Activated B cell treated with CpG ODN at 0.5 μM for 24 hours (primary cell): ENCODE data around the gene DDX24. TPM values are rescaled to one million over a fixed set of nuclear protein-coding genes. Genes with fewer than 3 reads are reported as not detected.

Source experiments
- ATAC-seq: fragments of 200-7000 bp; cut with Tn5 transposase; one replicate; pipeline ENCODE4 v1.10.0; 2021; ENCODE audit warnings: low read depth, mild to moderate bottlenecking, moderate library complexity
- CTCF ChIA-PET: fragments of 350-600 bp; sonication (Branson Sonifier 250); formaldehyde crosslinking; loops from one replicate; lab custom pipeline; 2021; ENCODE audit warnings: antibody characterized with exemption; lab: Charles Lee
- POLR2A ChIA-PET: fragments of 350-600 bp; sonication (Branson Sonifier 250); formaldehyde crosslinking; loops from one replicate; lab custom pipeline; 2021; ENCODE audit warnings: antibody characterized with exemption; lab: Charles Lee
- DNase-seq: peaks from one replicate; pipeline ENCODE4 v3.0.0; 2022
- H3K27ac Mint-ChIP-seq: one replicate; pipeline ENCODE4 v1.8.0; 2020; ENCODE audit warnings: mixed read lengths
- H3K27me3 Mint-ChIP-seq: one replicate; pipeline ENCODE4 v1.8.0; 2021; ENCODE audit warnings: mixed read lengths
- H3K36me3 Mint-ChIP-seq: one replicate; pipeline ENCODE4 v1.8.0; 2021; ENCODE audit warnings: low read depth, mixed read lengths
- H3K4me1 Mint-ChIP-seq: one replicate; pipeline ENCODE4 v1.8.0; 2021; ENCODE audit warnings: mixed read lengths
- H3K4me3 Mint-ChIP-seq: one replicate; pipeline ENCODE4 v1.8.0; 2020; ENCODE audit warnings: mild to moderate bottlenecking, mixed read lengths
- H3K9me3 Mint-ChIP-seq: one replicate; pipeline ENCODE4 v1.8.0; 2020; ENCODE audit warnings: mixed read lengths
- intact Hi-C: fragments of 100-400 bp; cut with micrococcal nuclease; formaldehyde crosslinking; loops from one replicate; pipeline ENCODE4 v1.15.1; 2024
- total RNA-seq: library from RNA; stranded (reverse); gene quantifications from 2 replicates; pipeline ENCODE4 v1.2.3, GENCODE V29; 2022
- TF ChIP-seq, protein P1 (sequence below): fragments of 200-600 bp; IDR thresholded peaks from one replicate; pipeline ENCODE4 v1.8.0; 2022; ENCODE audit warnings: antibody characterized with exemption, mild to moderate bottlenecking

Gene DDX24
- total RNA-seq, 1 donor from 2014 or later = 169 TPM

- no peak overlapping the region for H3K27ac Mint-ChIP-seq
- H3K4me3 Mint-ChIP-seq = no peak overlapping the region
- ChIA-PET CTCF (interaction anchor here (2.0 kb wide), 1 partner anchor 18 kb away, joined by 4 read pairs; no protein-coding TSS in a partner anchor), POLR2A (no interaction called here)
- intact Hi-C loops = no loop called here
- peaks cover 12% of the 10 kb centered on the region for H3K9me3 Mint-ChIP-seq
- no peaks in the 10 kb centered on the region for H3K36me3 Mint-ChIP-seq
- no peak for ATAC-seq
- H3K4me1 Mint-ChIP-seq = no peaks in the 10 kb centered on the region
- DNase-seq = no peak
- TF ChIP-seq, protein P1, sequence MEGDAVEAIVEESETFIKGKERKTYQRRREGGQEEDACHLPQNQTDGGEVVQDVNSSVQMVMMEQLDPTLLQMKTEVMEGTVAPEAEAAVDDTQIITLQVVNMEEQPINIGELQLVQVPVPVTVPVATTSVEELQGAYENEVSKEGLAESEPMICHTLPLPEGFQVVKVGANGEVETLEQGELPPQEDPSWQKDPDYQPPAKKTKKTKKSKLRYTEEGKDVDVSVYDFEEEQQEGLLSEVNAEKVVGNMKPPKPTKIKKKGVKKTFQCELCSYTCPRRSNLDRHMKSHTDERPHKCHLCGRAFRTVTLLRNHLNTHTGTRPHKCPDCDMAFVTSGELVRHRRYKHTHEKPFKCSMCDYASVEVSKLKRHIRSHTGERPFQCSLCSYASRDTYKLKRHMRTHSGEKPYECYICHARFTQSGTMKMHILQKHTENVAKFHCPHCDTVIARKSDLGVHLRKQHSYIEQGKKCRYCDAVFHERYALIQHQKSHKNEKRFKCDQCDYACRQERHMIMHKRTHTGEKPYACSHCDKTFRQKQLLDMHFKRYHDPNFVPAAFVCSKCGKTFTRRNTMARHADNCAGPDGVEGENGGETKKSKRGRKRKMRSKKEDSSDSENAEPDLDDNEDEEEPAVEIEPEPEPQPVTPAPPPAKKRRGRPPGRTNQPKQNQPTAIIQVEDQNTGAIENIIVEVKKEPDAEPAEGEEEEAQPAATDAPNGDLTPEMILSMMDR = no peak
- H3K27me3 Mint-ChIP-seq = peaks cover 41% of the 10 kb centered on the region
These were observed 38.1 kb upstream of the DDX24 start for GRCh38 chr14:94119071-94119470.

DNA sequence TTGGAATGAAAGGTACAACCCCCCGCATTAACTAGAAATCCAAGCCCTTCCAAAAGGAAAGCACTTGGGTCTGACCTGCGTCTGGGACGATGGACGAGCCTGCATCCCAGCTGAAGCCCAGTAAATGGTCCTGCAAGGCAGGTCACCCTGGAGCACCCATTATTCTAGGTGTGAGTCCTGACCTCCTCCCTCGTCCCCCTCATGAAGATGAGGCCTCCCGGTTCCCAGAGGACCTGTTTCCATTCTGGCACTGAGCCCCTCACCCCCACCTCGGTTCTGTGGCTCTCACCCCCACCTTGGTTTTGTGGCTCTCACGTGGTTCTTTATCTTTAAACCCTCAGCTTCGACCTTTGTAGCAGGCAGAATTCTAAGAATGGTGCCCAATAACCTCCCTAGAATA lies 36.9 kb upstream of the DDX24 start:
- Mint-ChIP-seq H3K4me1 (no peaks in the 10 kb centered on the region), H3K27me3 (peaks cover 42% of the 10 kb centered on the region), H3K27ac (no peak overlapping the region), H3K36me3 (no peaks in the 10 kb centered on the region), H3K9me3 (peaks cover 12% of the 10 kb centered on the region), H3K4me3 (no peak overlapping the region)
- ATAC-seq (no peak), DNase-seq (no peak)
- ChIA-PET POLR2A (no interaction called here), CTCF (interaction anchor here (2.0 kb wide), 1 partner anchor 19 kb away, joined by 4 read pairs; no protein-coding TSS in a partner anchor)
- intact Hi-C loops = no loop called here
- TF ChIP-seq, protein P1 = no peak

- Mint-ChIP-seq H3K4me3 (no peak overlapping the region), H3K4me1 (no peaks in the 10 kb centered on the region), H3K27me3 (peaks cover 40% of the 10 kb centered on the region), H3K36me3 (no peaks in the 10 kb centered on the region), H3K9me3 (peaks cover 11% of the 10 kb centered on the region), H3K27ac (no peak overlapping the region)
- ATAC-seq (no peak), DNase-seq (no peak)
- POLR2A ChIA-PET = no interaction called here
- CTCF ChIA-PET = no interaction called here
- intact Hi-C loops = no loop called here
- TF ChIP-seq, protein P1 = no peak
These were observed 35.7 kb upstream of the DDX24 start for GRCh38 chr14:94116701-94117100.

DNA sequence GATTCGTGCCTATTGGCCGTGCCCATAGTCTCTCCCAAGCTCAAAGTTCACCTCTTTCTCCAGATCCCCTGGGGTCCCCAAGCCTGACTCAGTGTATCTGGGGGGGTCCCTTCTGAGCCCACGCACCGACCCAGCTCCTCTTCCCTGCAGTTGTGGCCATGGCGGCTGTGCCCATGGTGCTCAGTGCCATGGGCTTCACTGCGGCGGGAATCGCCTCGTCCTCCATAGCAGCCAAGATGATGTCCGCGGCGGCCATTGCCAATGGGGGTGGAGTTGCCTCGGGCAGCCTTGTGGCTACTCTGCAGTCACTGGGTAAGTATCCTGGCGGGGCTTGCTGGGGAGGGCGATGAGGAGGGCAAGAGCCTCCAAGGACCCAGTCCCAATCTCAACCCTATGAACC lies 34.6 kb upstream of the DDX24 start:
- H3K27ac Mint-ChIP-seq = no peak overlapping the region
- H3K36me3 Mint-ChIP-seq = no peaks in the 10 kb centered on the region
- H3K9me3 Mint-ChIP-seq = peaks cover 4% of the 10 kb centered on the region
- TF ChIP-seq, protein P1 = no peak
- DNase-seq (no peak), ATAC-seq (no peak)
- no peak overlapping the region for H3K4me3 Mint-ChIP-seq
- ChIA-PET POLR2A (no interaction called here), CTCF (no interaction called here)
- H3K27me3 Mint-ChIP-seq = peaks cover 36% of the 10 kb centered on the region
- no peaks in the 10 kb centered on the region for H3K4me1 Mint-ChIP-seq
- intact Hi-C loops = no loop called here

GRCh38 chr14:94115058-94115591 lies 34.1 kb upstream of the DDX24 start:
- H3K4me1 Mint-ChIP-seq = no peaks in the 10 kb centered on the region
- H3K9me3 Mint-ChIP-seq = peaks cover 4% of the 10 kb centered on the region
- intact Hi-C loops = no loop called here
- no peaks in the 10 kb centered on the region for H3K36me3 Mint-ChIP-seq
- peaks cover 34% of the 10 kb centered on the region for H3K27me3 Mint-ChIP-seq
- H3K27ac Mint-ChIP-seq = no peak overlapping the region
- TF ChIP-seq, protein P1 = no peak
- POLR2A ChIA-PET = no interaction called here
- H3K4me3 Mint-ChIP-seq = no peak overlapping the region
- CTCF ChIA-PET = no interaction called here
- DNase-seq = no peak
- ATAC-seq = no peak
